CD14-positive monocyte (primary cell): Measurements from ENCODE around the gene CENPS. TPM values are rescaled to one million over a fixed set of nuclear protein-coding genes. Genes with fewer than 3 reads are reported as not detected.

Source experiments
- DNase-seq, 3 donors: peaks; one replicate each; pipeline ENCODE4 v3.0.0-alpha.2; 2011 to 2022
- H2AFZ ChIP-seq: 2 replicates; pipeline ENCODE4 v1.6.0; 2012; ENCODE audit warnings: mild to moderate bottlenecking, low read depth, low read length, inconsistent platforms; ENCODE audit not compliant: insufficient read depth, poor library complexity, severe bottlenecking
- H3K27ac ChIP-seq, 2 donors: 1 replicate in 1 of 2; 2 replicates in 1 of 2; pipeline ENCODE4 v1.5.1; 2012 to 2013; ENCODE audit warnings: low read length in 2 of 2, control low read depth in 1 of 2, inconsistent platforms in 1 of 2, low read depth in 1 of 2, mild to moderate bottlenecking in 1 of 2
- H3K27me3 ChIP-seq, 2 donors: one replicate each; pipeline versions ENCODE4 v1.6.0 to v1.6.1; 2011 to 2013; ENCODE audit warnings: low read length in 2 of 2; ENCODE audit not compliant: control insufficient read depth in 2 of 2, insufficient read depth in 2 of 2
- H3K36me3 ChIP-seq, 2 donors: replicated peaks in 1 of 2; 1 replicate in 1 of 2; 2 replicates in 1 of 2; pipeline versions ENCODE4 v1.5.1 to v1.6.1; 2012 to 2013; ENCODE audit warnings: low read length in 2 of 2, control low read depth in 1 of 2, inconsistent platforms in 1 of 2, mild to moderate bottlenecking in 1 of 2; ENCODE audit not compliant: insufficient read depth in 2 of 2, control insufficient read depth in 1 of 2
- H3K4me1 ChIP-seq, 2 donors: 1 replicate in 1 of 2; 2 replicates in 1 of 2; pipeline versions ENCODE4 v1.5.1 to v1.6.1; 2012 to 2013; ENCODE audit warnings: low read length in 2 of 2, control low read depth in 1 of 2, inconsistent platforms in 1 of 2, mild to moderate bottlenecking in 1 of 2, moderate library complexity in 1 of 2; ENCODE audit not compliant: insufficient read depth in 2 of 2, control insufficient read depth in 1 of 2
- H3K4me2 ChIP-seq: replicated peaks from 2 replicates; pipeline ENCODE3; 2012; ENCODE audit warnings: low read length, moderate library complexity, mild to moderate bottlenecking; ENCODE audit not compliant: poor library complexity, severe bottlenecking; ENCODE audit errors: extremely low read depth
- H3K4me3 ChIP-seq, 3 experiments: fragments of 200-600 bp in 1 of 3; sonication (generic) in 1 of 3; replicated peaks in 1 of 3; 1 replicate in 2 of 3; 2 replicates in 1 of 3; pipeline ENCODE4 v1.5.1; 2011 to 2013; ENCODE audit warnings: low read length in 3 of 3, mild to moderate bottlenecking in 3 of 3, control low read depth in 2 of 3, low read depth in 2 of 3, inconsistent platforms in 1 of 3, moderate library complexity in 1 of 3
- H3K79me2 ChIP-seq: 2 replicates; pipeline ENCODE4 v1.6.0; 2012; ENCODE audit warnings: mild to moderate bottlenecking, control low read depth, inconsistent platforms, low read length, moderate library complexity; ENCODE audit not compliant: insufficient read depth
- H3K9ac ChIP-seq: 2 replicates; pipeline ENCODE4 v1.6.0; 2017; ENCODE audit warnings: low read length, mild to moderate bottlenecking; ENCODE audit not compliant: insufficient read depth, poor library complexity, severe bottlenecking
- H3K9me3 ChIP-seq, 2 donors: replicated peaks in 1 of 2; 1 replicate in 1 of 2; 2 replicates in 1 of 2; pipeline versions ENCODE4 v1.5.1 to v1.6.1; 2012 to 2013; ENCODE audit warnings: low read length in 2 of 2, control low read depth in 1 of 2; ENCODE audit not compliant: control insufficient read depth in 1 of 2, insufficient read depth in 1 of 2
- H4K20me1 ChIP-seq: 2 replicates; pipeline ENCODE4 v1.6.0; 2012; ENCODE audit warnings: mild to moderate bottlenecking, low read length, control low read depth, moderate library complexity; ENCODE audit not compliant: insufficient read depth
- H3K27ac Mint-ChIP-seq, 7 donors: one replicate each; pipeline ENCODE4 v1.8.0; 2020; ENCODE audit warnings: mild to moderate bottlenecking in 7 of 7, mixed read lengths in 7 of 7, moderate library complexity in 6 of 7, inconsistent platforms in 2 of 7
- H3K27me3 Mint-ChIP-seq, 3 donors: one replicate each; pipeline ENCODE4 v1.8.0; 2021 to 2022; ENCODE audit warnings: low read depth in 3 of 3, mild to moderate bottlenecking in 3 of 3, mixed read lengths in 3 of 3, moderate library complexity in 3 of 3, inconsistent platforms in 1 of 3
- H3K36me3 Mint-ChIP-seq, 2 donors: one replicate each; pipeline ENCODE4 v1.8.0; 2020; ENCODE audit warnings: mixed read lengths in 2 of 2, inconsistent platforms in 1 of 2, mild to moderate bottlenecking in 1 of 2
- H3K4me1 Mint-ChIP-seq: one replicate; pipeline ENCODE4 v1.8.0; 2020; ENCODE audit warnings: mild to moderate bottlenecking, mixed read lengths
- H3K4me3 Mint-ChIP-seq, 2 donors: one replicate each; pipeline ENCODE4 v1.8.0; 2020; ENCODE audit warnings: mild to moderate bottlenecking in 2 of 2, mixed read lengths in 2 of 2, moderate library complexity in 1 of 2
- H3K9me3 Mint-ChIP-seq, 7 donors: one replicate each; pipeline ENCODE4 v1.8.0; 2020 to 2022; ENCODE audit warnings: mixed read lengths in 7 of 7, mild to moderate bottlenecking in 6 of 7, moderate library complexity in 6 of 7, inconsistent platforms in 2 of 7
- CTCF ChIP-seq: fragments of 200-600 bp; IDR thresholded peaks from one replicate; pipeline ENCODE4 v1.8.0; 2022; ENCODE audit warnings: antibody characterized with exemption, mild to moderate bottlenecking
- WGBS: methylation state at CpG from one replicate; pipeline ENCODE4 v1.1.5; 2013; ENCODE audit warnings: missing lambda C conversion rate; ENCODE audit not compliant: insufficient coverage; 5-methylcytosine and 5-hydroxymethylcytosine counted together
- intact Hi-C, 2 donors: fragments of 100-400 bp; cut with micrococcal nuclease; formaldehyde crosslinking; loops; one replicate each; pipeline versions ENCODE4 v1.15.0 to v1.15.1; 2023
- polyA plus RNA-seq, 3 donors: library from polyadenylated mRNA; depleted of rRNA in 1 of 3; unstranded in 2 of 3; stranded (reverse) in 1 of 3; fragments of 300-500 nt in 2 of 3; fragments of >200 nt in 1 of 3; fragmentation: Illumina TruSeq in 2 of 3; gene quantifications; 1 replicate in 2 of 3; 2 replicates in 1 of 3; pipeline ENCODE4 v1.2.3, GENCODE V29; 2012 to 2021

The CENPS gene
- polyA plus RNA-seq, 3 donors: 0.48 to 3.5 (median 2.5) TPM

- Histone ChIP-seq H3K27ac (peak overlapping the region in 1 of 2 donors; percentile 65), H3K4me3 (peak overlapping the region; percentile 42 to 93 (median 85)), H2AFZ (peak overlapping the region; percentile 97), H3K4me2 (peak overlapping the region; percentile 87), H3K9ac (peak overlapping the region; percentile 74), H3K27me3 (no peaks in the 10 kb centered on the region), H3K4me1 (peaks cover 37 to 48% of the 10 kb centered on the region in 2 donors), H4K20me1 (peaks cover 5% of the 10 kb centered on the region), H3K36me3 (peaks cover 18 to 26% of the 10 kb centered on the region in 2 donors), H3K79me2 (peaks cover 32% of the 10 kb centered on the region), H3K9me3 (no peaks in the 10 kb centered on the region)
- DNase-seq: no peak
- intact Hi-C loops: loop anchor here (2.0 to 10.0 kb wide), 4 partner anchors 39 to 87 kb away; partner anchors contain the start of gene CENPS (in 2 of the 2)
- H3K27me3 Mint-ChIP-seq: no peaks in the 10 kb centered on the region
- H3K36me3 Mint-ChIP-seq: peaks cover 24 to 27% of the 10 kb centered on the region in 2 donors
- peak overlapping the region; percentile 90 to 91 for H3K4me3 Mint-ChIP-seq
- 12% methylated on average over 20 of the region's 23 CpGs for WGBS
- no peak for TF ChIP-seq CTCF
- peak overlapping the region in 5 of 7 donors; percentile 53 to 92 (median 81) for H3K27ac Mint-ChIP-seq
- no peaks in the 10 kb centered on the region for H3K9me3 Mint-ChIP-seq
- peaks cover 37% of the 10 kb centered on the region for H3K4me1 Mint-ChIP-seq
Observed at GRCh38 chr1:10471411-10472219, 41.4 kb downstream of the CENPS start.

GRCh38 chr1:10472220-10473144 lies 42.2 kb downstream of the CENPS start, which contains the start of gene DFFA:
DFFA (minus strand) TSS chr1:10472529; CDS start chr1:10472458, 71 bp downstream.
- Mint-ChIP-seq H3K27ac (peak within 1 kb of the TSS in 6 of 7 donors; percentile 53 to 92 (median 79)), H3K9me3 (no peaks in the 10 kb centered on the region), H3K36me3 (peaks cover 17 to 19% of the 10 kb centered on the region in 2 donors), H3K27me3 (no peaks in the 10 kb centered on the region), H3K4me1 (peaks cover 44% of the 10 kb centered on the region), H3K4me3 (peak within 1 kb of the TSS; percentile 90 to 91)
- peak within 1 kb of the TSS in 1 of 2 donors; percentile 65 for H3K27ac ChIP-seq
- TF ChIP-seq CTCF: no peak
- no peaks in the 10 kb centered on the region for H3K27me3 ChIP-seq
- DNase-seq: peak; percentile 86 to 90 (median 86)
- peak within 1 kb of the TSS; percentile 97 for H2AFZ ChIP-seq
- H3K9ac ChIP-seq: peak within 1 kb of the TSS; percentile 74
- peak within 1 kb of the TSS; percentile 42 to 93 (median 85) for H3K4me3 ChIP-seq
- WGBS: under 1% methylated on average over 48 of the region's 59 CpGs
- H3K4me1 ChIP-seq: peaks cover 40 to 52% of the 10 kb centered on the region in 2 donors
- peaks cover 40% of the 10 kb centered on the region for H3K79me2 ChIP-seq
- peaks cover 5% of the 10 kb centered on the region for H4K20me1 ChIP-seq
- peaks cover 14 to 17% of the 10 kb centered on the region in 2 donors for H3K36me3 ChIP-seq
- no peaks in the 10 kb centered on the region for H3K9me3 ChIP-seq
- H3K4me2 ChIP-seq: peak within 1 kb of the TSS; percentile 87
- intact Hi-C loops: loop anchor here (2.0 to 10.0 kb wide), 4 partner anchors 40 to 88 kb away; partner anchors contain the start of gene CENPS (in 2 of the 2)
